OCI-LY3 (cell line): ENCODE measurements around the gene ZHX3.

Source experiments
- CTCF ChIP-seq: fragments of 200-600, 300-600 bp; sonication (generic); IDR thresholded peaks from 2 replicates; pipeline ENCODE4 v1.5.1; 2014; ENCODE audit warnings: antibody characterized with exemption, low read length, low read depth
- EZH2phosphoT487 ChIP-seq: fragments of 200-600 bp; shearing (Covaris generic); IDR thresholded peaks from 2 replicates; pipeline ENCODE4 v1.6.1; 2018; ENCODE audit warnings: antibody characterized with exemption, mixed run types, low read depth

GRCh38 chr20:41180599-41181333 is 136.8 kb downstream of the ZHX3 start:
- TF ChIP-seq CTCF (no peak), EZH2phosphoT487 (no peak)
